AG04449 (cell line): Measurements from ENCODE around the gene PPOX.
A peak's percentile ranks its signal among the peaks of the same experiment; 100 is the strongest.

Experiments
- CTCF ChIA-PET: fragments of 350-600 bp; formaldehyde crosslinking; extraction: SDS; loops from one replicate; lab custom pipeline; 2021; ENCODE audit warnings: antibody characterized with exemption; lab: Yijun Ruan, JAX
- POLR2A ChIA-PET: fragments of 400-600, 350-600 bp; formaldehyde crosslinking; extraction: SDS; loops from one replicate; lab custom pipeline; 2020; ENCODE audit warnings: antibody characterized with exemption, inconsistent platforms; lab: Yijun Ruan, JAX
- DNase-seq: peaks from one replicate; pipeline ENCODE4 v3.0.0-alpha.2; 2010; ENCODE audit warnings: low read depth, low spot score
- H3K4me3 ChIP-seq: 2 replicates; pipeline ENCODE4 v1.5.1; 2011; ENCODE audit warnings: low read depth, mild to moderate bottlenecking, control low read depth, low read length
- TF ChIP-seq, protein P1 (sequence below): IDR thresholded peaks from one replicate; pipeline ENCODE4 v1.5.1; 2011; ENCODE audit warnings: mild to moderate bottlenecking, moderate library complexity, low read length, control low read depth, inconsistent platforms; ENCODE audit not compliant: insufficient read depth; ENCODE audit errors: missing control alignments

Gene PPOX

DNA sequence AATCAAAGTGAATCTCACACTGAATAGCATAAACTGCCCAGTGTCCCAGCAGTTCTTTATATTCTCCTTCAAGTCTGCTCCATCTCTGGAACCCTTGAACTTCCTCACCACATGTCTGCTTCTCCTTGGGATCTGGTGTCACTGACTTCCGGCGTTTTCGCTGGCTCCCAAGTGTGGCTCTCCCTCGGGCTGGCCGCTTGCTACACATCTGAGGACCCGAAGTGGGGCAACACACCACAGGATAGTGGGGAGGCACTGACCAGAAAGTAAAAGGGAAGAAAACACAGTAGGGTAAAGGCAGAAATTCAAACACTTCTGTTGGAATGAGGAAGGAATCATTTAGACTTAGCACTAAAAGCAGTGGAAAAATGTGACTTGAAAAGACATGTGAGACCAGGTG lies 43.3 kb upstream of the PPOX start:
- H3K4me3 ChIP-seq: no peak overlapping the region
- ChIA-PET POLR2A (no interaction called here), CTCF (no interaction called here)
- no peak for DNase-seq
- TF ChIP-seq, protein P1, sequence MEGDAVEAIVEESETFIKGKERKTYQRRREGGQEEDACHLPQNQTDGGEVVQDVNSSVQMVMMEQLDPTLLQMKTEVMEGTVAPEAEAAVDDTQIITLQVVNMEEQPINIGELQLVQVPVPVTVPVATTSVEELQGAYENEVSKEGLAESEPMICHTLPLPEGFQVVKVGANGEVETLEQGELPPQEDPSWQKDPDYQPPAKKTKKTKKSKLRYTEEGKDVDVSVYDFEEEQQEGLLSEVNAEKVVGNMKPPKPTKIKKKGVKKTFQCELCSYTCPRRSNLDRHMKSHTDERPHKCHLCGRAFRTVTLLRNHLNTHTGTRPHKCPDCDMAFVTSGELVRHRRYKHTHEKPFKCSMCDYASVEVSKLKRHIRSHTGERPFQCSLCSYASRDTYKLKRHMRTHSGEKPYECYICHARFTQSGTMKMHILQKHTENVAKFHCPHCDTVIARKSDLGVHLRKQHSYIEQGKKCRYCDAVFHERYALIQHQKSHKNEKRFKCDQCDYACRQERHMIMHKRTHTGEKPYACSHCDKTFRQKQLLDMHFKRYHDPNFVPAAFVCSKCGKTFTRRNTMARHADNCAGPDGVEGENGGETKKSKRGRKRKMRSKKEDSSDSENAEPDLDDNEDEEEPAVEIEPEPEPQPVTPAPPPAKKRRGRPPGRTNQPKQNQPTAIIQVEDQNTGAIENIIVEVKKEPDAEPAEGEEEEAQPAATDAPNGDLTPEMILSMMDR: no peak

DNA sequence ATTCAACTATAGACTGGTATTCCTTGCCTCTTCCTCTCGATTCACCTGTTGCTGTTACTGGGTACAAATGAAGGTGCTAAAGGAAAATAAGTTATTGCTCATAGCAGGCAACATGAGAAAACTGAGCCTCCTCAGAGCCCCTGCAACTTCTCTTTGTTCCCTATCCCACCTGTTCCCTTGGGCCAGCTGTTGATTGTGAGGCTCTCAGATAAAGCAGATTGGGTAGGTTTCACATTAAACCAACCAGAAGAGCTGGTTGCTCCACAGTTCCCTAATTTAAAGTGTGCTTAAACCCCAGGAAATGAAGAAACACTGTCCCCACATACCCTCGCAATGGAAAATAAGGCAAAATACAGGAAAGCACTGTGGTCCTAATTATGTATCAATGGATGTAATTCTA lies 38.6 kb upstream of the PPOX start:
- TF ChIP-seq, protein P1: no peak
- ChIA-PET POLR2A (no interaction called here), CTCF (interaction anchor here (0.6 to 1.8 kb wide), 6 partner anchors 10 to 38 kb away, joined by 3 to 8 read pairs (median 4); partner anchors contain the start of genes NIT1 and PFDN2)
- no peak for DNase-seq
- H3K4me3 ChIP-seq: no peak overlapping the region

DNA sequence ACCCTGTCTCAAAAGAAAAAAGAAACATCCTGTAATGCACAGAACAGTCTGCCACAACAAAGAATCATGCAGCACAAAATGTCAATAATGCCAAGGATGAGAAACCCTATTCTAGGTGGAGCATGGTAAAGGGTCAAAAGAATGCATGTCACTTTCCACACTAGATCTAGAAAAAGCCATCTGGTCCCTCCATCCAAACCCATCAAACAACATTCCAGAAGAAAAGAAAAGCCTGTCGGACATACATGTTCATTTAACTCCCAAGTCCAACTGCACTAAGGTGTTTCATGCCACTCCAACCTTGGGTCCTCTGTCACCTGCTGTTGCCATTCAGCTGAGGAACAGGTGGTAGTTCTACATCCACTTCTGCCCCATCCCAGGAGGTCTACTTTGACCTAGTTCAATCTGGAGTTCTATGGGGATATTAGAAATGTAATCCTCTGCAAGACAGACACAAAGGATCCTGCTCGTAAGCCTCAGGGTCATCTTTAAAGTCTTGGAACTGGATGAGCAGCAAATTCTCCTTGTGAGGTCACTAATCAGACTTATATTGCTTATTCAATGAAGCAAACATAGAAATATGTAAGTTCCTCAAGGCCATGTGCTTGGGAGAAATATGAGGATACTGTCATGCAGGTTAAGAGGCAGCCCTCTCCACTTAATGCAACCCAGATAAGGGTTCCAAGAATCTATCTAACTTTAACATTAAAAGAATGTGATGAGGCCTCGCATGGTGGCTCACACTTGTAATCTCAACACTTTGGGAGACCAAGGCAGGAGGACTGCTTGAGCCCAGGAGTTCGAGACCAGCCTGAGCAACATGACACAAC lies 37.4 kb upstream of the PPOX start:
- TF ChIP-seq, protein P1: no peak
- H3K4me3 ChIP-seq: no peak overlapping the region
- DNase-seq: no peak
- POLR2A ChIA-PET: no interaction called here
- CTCF ChIA-PET: interaction anchor here (1.2 to 1.8 kb wide), 2 partner anchors 11 to 30 kb away, joined by 4 to 8 read pairs; partner anchors contain the start of genes KLHDC9, NIT1 and PFDN2

DNA sequence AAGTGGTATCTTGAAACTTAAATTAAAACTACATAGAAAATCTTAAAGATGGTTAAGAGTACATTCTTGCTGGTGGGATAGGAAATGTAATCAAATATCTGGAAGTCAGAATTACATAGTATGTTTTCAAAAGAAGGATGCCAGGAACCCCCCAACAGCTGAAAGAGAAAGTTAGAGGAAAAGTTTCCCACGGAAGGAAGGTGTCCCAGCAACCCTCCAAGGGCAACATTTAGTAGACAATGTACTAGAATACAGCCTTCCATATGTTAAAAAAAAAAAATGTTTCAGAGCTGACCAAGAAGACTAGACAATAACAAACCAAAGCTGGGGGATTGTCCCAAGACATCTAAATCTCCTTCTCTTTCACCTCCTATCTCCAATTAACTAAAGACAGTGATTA lies 36.0 kb upstream of the PPOX start:
- CTCF ChIA-PET: interaction anchor here (2.1 kb wide), 1 partner anchor 32 kb away, joined by 6 read pairs; the partner anchor contains the start of gene KLHDC9
- DNase-seq: no peak
- peak overlapping the region; percentile 6; the same call in 1 of the 2 replicates for H3K4me3 ChIP-seq
- TF ChIP-seq, protein P1: no peak
- POLR2A ChIA-PET: interaction anchor here (0.6 kb wide), 1 partner anchor 8 kb away, joined by 3 read pairs; no protein-coding TSS in a partner anchor

DNA sequence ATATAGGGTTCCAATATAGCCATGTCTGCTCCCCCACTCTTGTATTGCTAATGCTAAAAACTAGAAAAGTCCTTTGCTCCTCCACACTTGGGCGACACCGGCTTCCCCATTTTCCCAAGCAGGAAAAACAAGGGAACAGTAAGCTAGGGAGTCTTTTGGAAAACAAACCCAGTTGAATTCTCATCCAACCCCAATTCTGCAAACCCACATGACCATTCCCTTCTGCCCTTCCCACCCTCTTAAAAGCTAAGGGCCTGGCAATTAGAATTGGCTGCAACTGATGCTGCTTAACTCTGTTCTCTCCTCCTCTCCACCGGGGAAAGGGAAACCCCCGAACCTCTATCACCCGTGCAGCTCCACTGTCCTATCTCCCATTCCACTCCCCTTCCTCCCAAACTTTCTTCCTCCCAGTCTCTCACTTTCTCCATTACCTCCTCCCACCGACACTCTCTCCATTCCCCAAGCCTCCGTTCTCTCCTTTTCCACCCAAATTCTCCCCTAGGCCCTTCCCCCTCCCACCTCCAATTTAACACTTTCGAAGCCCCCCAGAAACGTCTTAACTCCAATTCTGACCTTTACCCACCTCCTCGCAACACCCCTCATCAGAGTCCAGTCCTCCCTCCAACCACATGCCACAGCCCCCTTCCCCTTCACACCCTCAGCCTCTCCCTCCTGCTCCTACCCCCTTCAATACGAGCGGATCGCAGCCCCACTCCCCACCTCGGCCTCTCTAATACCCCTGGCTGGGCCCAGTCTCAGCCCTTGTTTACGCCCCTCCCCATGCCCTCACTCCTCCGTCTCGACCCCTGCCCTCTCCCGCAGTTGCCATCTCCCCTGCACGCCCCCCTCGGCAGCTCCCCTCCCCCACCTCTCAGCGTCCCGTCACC lies 34.5 kb upstream of the PPOX start:
- H3K4me3 ChIP-seq: peak overlapping the region; percentile 95
- CTCF ChIA-PET: interaction anchor here (0.9 to 12.2 kb wide), 8 partner anchors 14 to 137 kb away, joined by 3 to 147 read pairs (median 4); partner anchors contain the start of genes KLHDC9, NIT1, PFDN2 and USP21
- POLR2A ChIA-PET: interaction anchor here (0.7 to 1.3 kb wide), 7 partner anchors 10 to 87 kb away, joined by 3 to 10 read pairs (median 3); partner anchors contain the start of genes NDUFS2 and USF1
- no peak for DNase-seq
- TF ChIP-seq, protein P1: no peak
